Activated CD8-positive, alpha-beta memory T cell treated with anti-CD3 and anti-CD28 coated beads for 4 hours (primary cell): Measurements from ENCODE around the gene CWH43.
"Not testable (repeated sequence)": the region's sequence is repeated elsewhere in the genome, so short reads cannot be mapped to it uniquely, and the experiment has no call there.

Source experiments
- DNase-seq, 2 donors: peaks; one replicate each; pipeline ENCODE4 v3.0.0-alpha.2; 2020; ENCODE audit warnings: low read depth in 2 of 2

Gene CWH43

GRCh38 chr4:48985976-48986653, at the start of gene CWH43:
Gene CWH43 (plus strand): TSS chr4:48986275. CDS start chr4:48986430, 155 bp downstream.
- no peak for DNase-seq

GRCh38 chr4:48937033-48937432, 49.0 kb upstream of the CWH43 start:
- no peak for DNase-seq

- no peak for DNase-seq
Observed at GRCh38 chr4:48938831-48939230, 47.2 kb upstream of the CWH43 start.

- no peak for DNase-seq
Observed at GRCh38 chr4:48939785-48940184, 46.3 kb upstream of the CWH43 start.

- no peak for DNase-seq
Observed at GRCh38 chr4:48943387-48943786, 42.7 kb upstream of the CWH43 start.

GRCh38 chr4:48944252-48944651, 41.8 kb upstream of the CWH43 start:
- DNase-seq: no peak

GRCh38 chr4:48944756-48945241, 41.3 kb upstream of the CWH43 start:
- peak in 1 of 2 donors; percentile 1 for DNase-seq

- DNase-seq: no peak
Observed at GRCh38 chr4:48945981-48946380, 40.1 kb upstream of the CWH43 start.

GRCh38 chr4:48947731-48948130, 38.3 kb upstream of the CWH43 start:
- no peak for DNase-seq

GRCh38 chr4:48949086-48949485, 37.0 kb upstream of the CWH43 start:
- no peak for DNase-seq

GRCh38 chr4:48949518-48950219, 36.4 kb upstream of the CWH43 start:
- DNase-seq: no peak

- no peak for DNase-seq
Observed at GRCh38 chr4:48954314-48954713, 31.8 kb upstream of the CWH43 start.

- not testable (repeated sequence) for DNase-seq
Observed at GRCh38 chr4:48957366-48957765, 28.7 kb upstream of the CWH43 start.

GRCh38 chr4:48958582-48958981, 27.5 kb upstream of the CWH43 start:
- no peak for DNase-seq

GRCh38 chr4:48960988-48961635, 25.0 kb upstream of the CWH43 start:
- no peak for DNase-seq

GRCh38 chr4:48962636-48963035, 23.4 kb upstream of the CWH43 start:
- no peak for DNase-seq

- peak; percentile 42 to 53 for DNase-seq
Observed at GRCh38 chr4:48963042-48963679, 22.9 kb upstream of the CWH43 start.

- no peak for DNase-seq
Observed at GRCh38 chr4:48967101-48967500, 19.0 kb upstream of the CWH43 start.

- no peak for DNase-seq
Observed at GRCh38 chr4:48967631-48968030, 18.4 kb upstream of the CWH43 start.

GRCh38 chr4:48968814-48969213, 17.3 kb upstream of the CWH43 start:
- no peak for DNase-seq

- DNase-seq: no peak
Observed at GRCh38 chr4:48970471-48970921, 15.6 kb upstream of the CWH43 start.

GRCh38 chr4:48974979-48975640, 11.0 kb upstream of the CWH43 start:
- DNase-seq: no peak
